HEK293 (cell line): Measurements from ENCODE around the gene SYNPR.

Experiments used
- GFI1B ChIP-seq: fragments of 450-650 bp; formaldehyde crosslinking; IDR thresholded peaks from 2 replicates; pipeline ENCODE4 v1.5.1; 2016; ENCODE audit warnings: missing biosample characterization, missing genetic modification characterization
- HOXA7 ChIP-seq: sonication (generic); formaldehyde crosslinking; IDR thresholded peaks from 2 replicates; pipeline ENCODE4 v1.8.1; 2022; ENCODE audit warnings: missing genetic modification reagents, borderline replicate concordance
- SP2 ChIP-seq: fragments of 450-650 bp; formaldehyde crosslinking; IDR thresholded peaks from 2 replicates; pipeline ENCODE4 v1.5.1; 2016; ENCODE audit warnings: missing biosample characterization, missing genetic modification characterization
- YY1 ChIP-seq: fragments of 450-650 bp; formaldehyde crosslinking; IDR thresholded peaks from 2 replicates; pipeline ENCODE4 v1.5.1; 2018; ENCODE audit warnings: missing biosample characterization, missing genetic modification characterization
- ZNF133 ChIP-seq: fragments of 450-650 bp; formaldehyde crosslinking; IDR thresholded peaks from 2 replicates; pipeline ENCODE4 v1.5.1; 2016; ENCODE audit warnings: missing biosample characterization, missing genetic modification characterization
- TF ChIP-seq, protein P1 (sequence below): fragments of 450-650 bp; formaldehyde crosslinking; IDR thresholded peaks from 2 replicates; pipeline ENCODE4 v1.5.1; 2016; ENCODE audit warnings: missing biosample characterization, missing genetic modification characterization

- TF ChIP-seq, protein P1, sequence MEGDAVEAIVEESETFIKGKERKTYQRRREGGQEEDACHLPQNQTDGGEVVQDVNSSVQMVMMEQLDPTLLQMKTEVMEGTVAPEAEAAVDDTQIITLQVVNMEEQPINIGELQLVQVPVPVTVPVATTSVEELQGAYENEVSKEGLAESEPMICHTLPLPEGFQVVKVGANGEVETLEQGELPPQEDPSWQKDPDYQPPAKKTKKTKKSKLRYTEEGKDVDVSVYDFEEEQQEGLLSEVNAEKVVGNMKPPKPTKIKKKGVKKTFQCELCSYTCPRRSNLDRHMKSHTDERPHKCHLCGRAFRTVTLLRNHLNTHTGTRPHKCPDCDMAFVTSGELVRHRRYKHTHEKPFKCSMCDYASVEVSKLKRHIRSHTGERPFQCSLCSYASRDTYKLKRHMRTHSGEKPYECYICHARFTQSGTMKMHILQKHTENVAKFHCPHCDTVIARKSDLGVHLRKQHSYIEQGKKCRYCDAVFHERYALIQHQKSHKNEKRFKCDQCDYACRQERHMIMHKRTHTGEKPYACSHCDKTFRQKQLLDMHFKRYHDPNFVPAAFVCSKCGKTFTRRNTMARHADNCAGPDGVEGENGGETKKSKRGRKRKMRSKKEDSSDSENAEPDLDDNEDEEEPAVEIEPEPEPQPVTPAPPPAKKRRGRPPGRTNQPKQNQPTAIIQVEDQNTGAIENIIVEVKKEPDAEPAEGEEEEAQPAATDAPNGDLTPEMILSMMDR: no peak
- no peak for TF ChIP-seq SP2 (tag by site-specific recombination)
- no peak for TF ChIP-seq GFI1B (tag by site-specific recombination)
- TF ChIP-seq ZNF133 (tag by site-specific recombination): no peak
- TF ChIP-seq YY1 (tag by site-specific recombination): no peak
- TF ChIP-seq HOXA7 (CRISPR knock-in tag): no peak
These were observed 48.0 kb upstream of the SYNPR start for GRCh38 chr3:63230146-63230545.
